ENCODE results near the gene KRT80. TPM values are rescaled to one million over a fixed set of nuclear protein-coding genes. Genes with fewer than 3 reads are reported as not detected.

Gene KRT80
- total RNA-seq, 2 donors from 2014 or later, result 0.66 to 4.9 TPM

GRCh38 chr12:52126605-52127578, 64.9 kb downstream of the KRT80 start:
- H3K27me3 ChIP-seq, result no peaks in the 10 kb centered on the region
- H3K9me3 ChIP-seq, result no peaks in the 10 kb centered on the region
- H3K27ac ChIP-seq, result no peak overlapping the region
- H3K4me1 ChIP-seq, result no peaks in the 10 kb centered on the region
- no peak overlapping the region for H3K9ac ChIP-seq (ENCODE audit: low read depth in 2 of 2, low read length in 2 of 2)
- DNase-seq, result no peak
- no peaks in the 10 kb centered on the region for H3K36me3 ChIP-seq
- intact Hi-C loops (cut with DNase I), result no loop called here
- TF ChIP-seq CTCF (IDR thresholded peaks at IDR 0.05), result no peak
- no peak overlapping the region for H3K4me3 ChIP-seq

DNA sequence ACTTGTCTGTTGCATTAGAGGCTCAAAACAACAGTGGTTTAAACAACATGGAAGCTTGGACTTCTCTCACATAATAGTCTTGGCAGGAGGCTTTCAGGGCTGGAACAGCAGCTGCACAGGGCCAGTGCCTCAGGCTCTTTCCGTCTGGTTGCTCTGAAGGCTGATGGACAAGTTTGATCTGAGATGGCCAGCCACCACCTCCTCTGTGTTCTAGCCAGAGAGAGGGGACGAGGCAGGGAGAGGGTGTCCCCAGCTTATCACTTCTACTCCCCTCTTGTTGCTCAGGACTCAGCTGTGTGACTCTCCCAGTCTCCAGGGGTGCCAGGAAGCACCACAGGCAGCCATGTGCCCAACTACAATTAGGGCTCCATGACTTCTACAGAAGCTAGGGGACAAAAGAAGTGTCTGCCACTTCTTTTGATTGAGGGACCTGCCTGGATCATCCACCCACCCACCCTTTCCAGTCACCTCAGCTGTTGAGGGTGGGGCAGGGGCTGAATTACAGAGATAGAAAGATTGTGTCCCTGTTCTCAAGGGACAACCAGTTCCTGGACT, 65.7 kb downstream of the KRT80 start:
- DNase-seq, result no peak
- Histone ChIP-seq H3K27me3 (no peaks in the 10 kb centered on the region), H3K9ac (ENCODE audit: low read depth in 2 of 2, low read length in 2 of 2) (no peak overlapping the region), H3K27ac (no peak overlapping the region), H3K4me3 (no peak overlapping the region), H3K9me3 (no peaks in the 10 kb centered on the region), H3K4me1 (no peaks in the 10 kb centered on the region), H3K36me3 (no peaks in the 10 kb centered on the region)
- intact Hi-C loops (cut with DNase I), result no loop called here
- TF ChIP-seq CTCF (IDR thresholded peaks at IDR 0.05), result no peak

DNA sequence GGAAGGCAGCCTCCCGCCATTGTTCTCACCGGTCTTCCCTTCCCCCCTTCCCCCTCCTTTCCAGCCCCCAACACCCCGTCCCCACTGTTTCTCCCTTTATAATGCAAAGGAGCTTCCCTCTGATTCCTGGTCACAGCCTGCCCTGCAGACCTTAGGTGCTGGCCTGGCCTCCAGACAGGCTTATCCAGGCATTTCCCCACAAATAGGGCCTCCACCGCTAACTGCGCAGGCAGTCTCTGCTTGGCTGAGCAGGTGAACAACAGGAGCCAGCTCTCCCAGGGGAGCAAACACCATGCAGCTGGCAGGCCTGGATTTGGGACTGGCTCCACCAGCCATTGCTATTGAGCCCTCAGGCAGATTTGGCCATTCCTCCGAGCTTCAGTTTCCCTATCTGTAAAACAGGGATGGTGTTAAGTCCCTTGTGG, 66.3 kb downstream of the KRT80 start:
- DNase-seq, result no peak
- TF ChIP-seq CTCF (IDR thresholded peaks at IDR 0.05), result no peak

GRCh38 chr12:52123487-52124186, 68.2 kb downstream of the KRT80 start:
- no peaks in the 10 kb centered on the region for H3K36me3 ChIP-seq
- H3K4me3 ChIP-seq, result no peak overlapping the region
- H3K4me1 ChIP-seq, result no peaks in the 10 kb centered on the region
- H3K9me3 ChIP-seq, result no peaks in the 10 kb centered on the region
- intact Hi-C loops (cut with DNase I), result loop anchor here (5.0 kb wide), 1 partner anchor 96 kb away; no protein-coding TSS in a partner anchor
- no peak for TF ChIP-seq CTCF (IDR thresholded peaks at IDR 0.05)
- H3K9ac ChIP-seq (ENCODE audit: low read depth in 2 of 2, low read length in 2 of 2), result no peak overlapping the region
- H3K27me3 ChIP-seq, result no peaks in the 10 kb centered on the region
- no peak overlapping the region for H3K27ac ChIP-seq
- DNase-seq, result no peak

More for the DNA sequence above, 66.3 kb downstream of the KRT80 start:
- no peaks in the 10 kb centered on the region for H3K36me3 ChIP-seq
- no peak overlapping the region for H3K9ac ChIP-seq (ENCODE audit: low read depth in 2 of 2, low read length in 2 of 2)
- no peaks in the 10 kb centered on the region for H3K9me3 ChIP-seq
- H3K4me3 ChIP-seq, result no peak overlapping the region
- intact Hi-C loops (cut with DNase I), result no loop called here
- H3K27me3 ChIP-seq, result no peaks in the 10 kb centered on the region
- H3K27ac ChIP-seq, result no peak overlapping the region
- no peaks in the 10 kb centered on the region for H3K4me1 ChIP-seq

DNA sequence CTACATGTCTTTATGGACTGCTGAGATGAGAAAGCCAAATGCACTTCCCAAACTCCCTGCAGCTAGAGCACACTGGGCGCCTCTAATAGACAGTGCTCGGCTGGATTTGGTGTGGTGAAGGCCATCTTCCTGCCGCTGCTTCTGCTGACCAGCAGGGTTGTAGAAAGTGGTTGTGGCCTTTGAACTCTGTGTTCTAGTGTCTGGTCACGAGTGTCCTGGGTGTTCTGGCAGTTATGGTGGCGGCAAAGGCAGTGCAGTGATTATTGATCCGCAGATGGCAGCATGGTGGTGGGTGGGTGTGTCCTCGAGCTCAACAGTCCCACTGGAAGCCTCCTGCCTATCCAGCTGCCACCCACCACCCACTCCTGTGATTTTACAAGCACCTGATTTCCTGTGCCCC, 68.9 kb downstream of the KRT80 start:
- Histone ChIP-seq H3K9ac (ENCODE audit: low read depth in 2 of 2, low read length in 2 of 2) (no peak overlapping the region), H3K4me3 (no peak overlapping the region), H3K36me3 (no peaks in the 10 kb centered on the region), H3K4me1 (no peaks in the 10 kb centered on the region), H3K9me3 (no peaks in the 10 kb centered on the region), H3K27me3 (no peaks in the 10 kb centered on the region), H3K27ac (no peak overlapping the region)
- intact Hi-C loops (cut with DNase I), result loop anchor here (5.0 kb wide), 1 partner anchor 96 kb away; no protein-coding TSS in a partner anchor
- TF ChIP-seq CTCF (IDR thresholded peaks at IDR 0.05), result no peak
- DNase-seq, result no peak
